ENCODE data around the gene SIAH3.

SIAH3 gene

GRCh38 chr13:45778882-45779281, 72.7 kb downstream of the SIAH3 start:
- TF ChIP-seq MAX (IDR thresholded peaks at IDR 0.05) (no peak), TEAD4 (IDR thresholded peaks at IDR 0.05) (no peak), EGR1 (IDR thresholded peaks at IDR 0.05) (no peak), CREB1 (IDR thresholded peaks at IDR 0.05; ENCODE audit: low read depth) (no peak), EP300 (IDR thresholded peaks at IDR 0.05; ENCODE audit: borderline replicate concordance) (no peak), CEBPB (IDR thresholded peaks at IDR 0.05) (no peak), ZBTB7A (IDR thresholded peaks at IDR 0.05; ENCODE audit: low read depth) (no peak), RAD21 (IDR thresholded peaks at IDR 0.05; ENCODE audit: low read depth) (no peak), TCF12 (IDR thresholded peaks at IDR 0.05; ENCODE audit: low read depth) (no peak), USF1 (IDR thresholded peaks at IDR 0.05) (no peak), FOXM1 (IDR thresholded peaks at IDR 0.05; ENCODE audit: borderline replicate concordance, low read depth) (no peak), YY1 (IDR thresholded peaks at IDR 0.05; ENCODE audit: low read depth) (no peak), NFIC (IDR thresholded peaks at IDR 0.05) (no peak), REST (IDR thresholded peaks at IDR 0.05; ENCODE audit: low read depth) (no peak), TAF1 (IDR thresholded peaks at IDR 0.05; ENCODE audit: low read depth) (no peak)

GRCh38 chr13:45776748-45777147, 74.8 kb downstream of the SIAH3 start:
- no peak for TF ChIP-seq CREB1 (IDR thresholded peaks at IDR 0.05; ENCODE audit: low read depth)

- TF ChIP-seq YY1 (IDR thresholded peaks at IDR 0.05; ENCODE audit: low read depth) (no peak), NFIC (IDR thresholded peaks at IDR 0.05) (no peak), FOXM1 (IDR thresholded peaks at IDR 0.05; ENCODE audit: borderline replicate concordance, low read depth) (no peak), TCF12 (IDR thresholded peaks at IDR 0.05; ENCODE audit: low read depth) (no peak), CREB1 (IDR thresholded peaks at IDR 0.05; ENCODE audit: low read depth) (no peak), TEAD4 (IDR thresholded peaks at IDR 0.05) (no peak), REST (IDR thresholded peaks at IDR 0.05; ENCODE audit: low read depth) (no peak)
Measured at GRCh38 chr13:45775401-45775963, 76.1 kb downstream of the SIAH3 start.

GRCh38 chr13:45773944-45774343, 77.6 kb downstream of the SIAH3 start:
- TF ChIP-seq NFIC (IDR thresholded peaks at IDR 0.05), result no peak

- TF ChIP-seq ZBTB7A (IDR thresholded peaks at IDR 0.05; ENCODE audit: low read depth) (no peak), NFIC (IDR thresholded peaks at IDR 0.05) (no peak), YY1 (IDR thresholded peaks at IDR 0.05; ENCODE audit: low read depth) (no peak), EGR1 (IDR thresholded peaks at IDR 0.05) (no peak), FOXM1 (IDR thresholded peaks at IDR 0.05; ENCODE audit: borderline replicate concordance, low read depth) (no peak), CREB1 (IDR thresholded peaks at IDR 0.05; ENCODE audit: low read depth) (no peak), CEBPB (IDR thresholded peaks at IDR 0.05) (no peak), RAD21 (IDR thresholded peaks at IDR 0.05; ENCODE audit: low read depth) (no peak), REST (IDR thresholded peaks at IDR 0.05; ENCODE audit: low read depth) (no peak), USF1 (IDR thresholded peaks at IDR 0.05) (no peak), TCF12 (IDR thresholded peaks at IDR 0.05; ENCODE audit: low read depth) (no peak), MAX (IDR thresholded peaks at IDR 0.05) (no peak)
Measured at GRCh38 chr13:45773236-45773635, 78.3 kb downstream of the SIAH3 start.
